ENCODE results near the gene TMPRSS13.
"Not testable (repeated sequence)": the region's sequence is repeated elsewhere in the genome, so short reads cannot be mapped to it uniquely, and the experiment has no call there.

The TMPRSS13 gene

DNA sequence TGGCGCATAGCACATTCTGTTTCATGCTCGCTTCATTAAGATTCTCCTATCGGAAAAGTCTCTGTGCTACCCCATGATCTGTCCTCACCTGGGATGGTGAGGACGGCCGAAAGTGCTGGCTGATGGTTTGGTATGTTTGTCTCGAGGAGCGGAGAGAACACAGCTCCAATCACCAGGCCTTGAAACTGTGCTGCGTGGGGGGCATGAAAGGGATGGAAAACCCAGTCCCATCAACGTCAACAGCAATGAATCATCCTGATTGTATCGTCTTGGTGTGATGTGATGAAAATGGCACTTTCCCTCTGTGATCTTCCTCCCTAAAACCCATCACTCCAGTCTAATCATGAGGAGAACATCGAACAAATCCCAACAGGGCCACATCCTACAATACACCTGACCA lies 61.1 kb downstream of the TMPRSS13 start (continued):
- TF ChIP-seq ZNF391 (tag by site-specific recombination; IDR thresholded peaks at IDR 0.05; ENCODE audit: borderline replicate concordance, low read depth), result no peak
- no peak for TF ChIP-seq ZNF777 (tag by site-specific recombination; IDR thresholded peaks at IDR 0.05; ENCODE audit: borderline replicate concordance)
- no peak for TF ChIP-seq ZNF670 (tag by site-specific recombination; IDR thresholded peaks at IDR 0.05; ENCODE audit: low read depth)
- no peak for TF ChIP-seq HOXC10 (CRISPR knock-in tag; IDR thresholded peaks at IDR 0.05)
- no peak for TF ChIP-seq ZNF416 (tag by site-specific recombination; IDR thresholded peaks at IDR 0.05)
- no peak for TF ChIP-seq ZNF292 (tag by site-specific recombination; IDR thresholded peaks at IDR 0.05; ENCODE audit: borderline replicate concordance, low read depth)
- no peak for TF ChIP-seq ZNF214 (tag by site-specific recombination; IDR thresholded peaks at IDR 0.05; ENCODE audit: borderline replicate concordance)
- no peak for TF ChIP-seq ZSCAN23 (tag by site-specific recombination; IDR thresholded peaks at IDR 0.05)
- no peak for TF ChIP-seq ZNF501 (tag by site-specific recombination; IDR thresholded peaks at IDR 0.05)
- no peak for TF ChIP-seq ZBTB49 (tag by site-specific recombination; IDR thresholded peaks at IDR 0.05; ENCODE audit: low read depth)
- TF ChIP-seq ZNF133 (tag by site-specific recombination; IDR thresholded peaks at IDR 0.05), result no peak

DNA sequence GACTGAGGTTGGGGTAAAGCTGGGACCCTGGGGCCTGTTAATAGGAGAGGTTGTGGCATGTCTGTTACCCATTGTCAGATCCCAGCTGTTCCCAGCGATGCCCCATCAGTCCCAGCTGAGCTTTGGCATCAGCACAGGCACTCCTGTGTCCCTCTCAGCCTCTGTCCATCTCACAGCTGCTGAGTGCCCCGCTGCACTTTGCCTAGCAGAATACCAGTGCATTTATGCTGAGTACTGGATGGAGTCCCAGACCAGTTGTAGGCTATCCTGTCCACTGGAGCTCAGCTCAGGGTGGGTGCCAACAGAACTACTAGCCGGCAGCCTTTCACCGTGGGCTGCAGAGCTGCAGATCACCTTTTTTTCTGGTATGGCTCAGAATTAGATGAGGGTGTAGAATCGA lies 62.7 kb downstream of the TMPRSS13 start:
- no peaks in the 10 kb centered on the region for H3K9me3 ChIP-seq (ENCODE audit: control insufficient read depth, insufficient read depth, low read depth, low read length)
- POLR2A ChIA-PET, result no interaction called here
- CTCF ChIA-PET, result interaction anchor here (1.2 kb wide), 1 partner anchor 22 kb away, joined by 4 read pairs; no protein-coding TSS in a partner anchor

DNA sequence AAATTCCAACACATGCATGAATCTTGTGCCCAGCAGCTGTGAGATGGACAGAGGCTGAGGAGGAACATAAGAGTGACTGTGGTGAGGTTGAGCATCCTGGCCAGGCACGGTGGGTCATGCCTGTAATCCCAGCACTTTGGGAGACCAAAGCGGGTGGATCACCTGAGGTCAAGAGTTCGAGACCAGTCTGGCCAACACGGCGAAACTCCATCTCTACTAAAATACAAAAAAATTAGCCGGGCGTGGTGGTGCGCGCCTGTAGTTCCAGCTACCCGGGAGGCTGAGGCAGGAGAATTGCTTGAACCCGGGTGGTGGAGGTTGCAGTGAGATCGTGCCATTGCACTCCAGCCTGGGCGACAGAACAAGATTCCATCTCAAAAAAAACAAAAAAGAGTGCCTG lies 63.7 kb downstream of the TMPRSS13 start:
- H3K4me3 ChIP-seq (ENCODE audit: low read depth, low read length); POLR2A ChIA-PET; H3K36me3 ChIP-seq (ENCODE audit: control insufficient read depth in 2 of 2, insufficient read depth in 1 of 2, low read length in 2 of 2); H3K27ac ChIP-seq (ENCODE audit: extremely low read depth, low read depth, low read length); H3K4me1 ChIP-seq (ENCODE audit: control insufficient read depth, insufficient read depth, low read length); H3K9me3 ChIP-seq (ENCODE audit: control insufficient read depth, insufficient read depth, low read depth, low read length): not testable (repeated sequence)
- CTCF ChIA-PET, result interaction anchor here (0.6 to 1.2 kb wide), 4 partner anchors 21 to 430 kb away, joined by 3 to 5 read pairs (median 4); no protein-coding TSS in a partner anchor

More for the DNA sequence above, 62.7 kb downstream of the TMPRSS13 start:
- peaks cover 3% of the 10 kb centered on the region for H3K4me1 ChIP-seq (ENCODE audit: control insufficient read depth, insufficient read depth, low read length)
- H3K27ac ChIP-seq (ENCODE audit: extremely low read depth, low read depth, low read length), result no peak overlapping the region
- no peak overlapping the region for H3K4me3 ChIP-seq (ENCODE audit: low read depth, low read length)
- no peaks in the 10 kb centered on the region for H3K36me3 ChIP-seq (ENCODE audit: control insufficient read depth in 2 of 2, insufficient read depth in 1 of 2, low read length in 2 of 2)
- no peak for TF ChIP-seq ZNF530 (tag by site-specific recombination; IDR thresholded peaks at IDR 0.05; ENCODE audit: low read depth)
- TF ChIP-seq ZNF324 (tag by site-specific recombination; IDR thresholded peaks at IDR 0.05), result no peak
- no peak for TF ChIP-seq ZNF19 (tag by site-specific recombination; IDR thresholded peaks at IDR 0.05; ENCODE audit: low read depth)
- no peak for TF ChIP-seq ZNF335 (tag by site-specific recombination; conservative IDR thresholded peaks at IDR 0.05)
- TF ChIP-seq, protein P1, sequence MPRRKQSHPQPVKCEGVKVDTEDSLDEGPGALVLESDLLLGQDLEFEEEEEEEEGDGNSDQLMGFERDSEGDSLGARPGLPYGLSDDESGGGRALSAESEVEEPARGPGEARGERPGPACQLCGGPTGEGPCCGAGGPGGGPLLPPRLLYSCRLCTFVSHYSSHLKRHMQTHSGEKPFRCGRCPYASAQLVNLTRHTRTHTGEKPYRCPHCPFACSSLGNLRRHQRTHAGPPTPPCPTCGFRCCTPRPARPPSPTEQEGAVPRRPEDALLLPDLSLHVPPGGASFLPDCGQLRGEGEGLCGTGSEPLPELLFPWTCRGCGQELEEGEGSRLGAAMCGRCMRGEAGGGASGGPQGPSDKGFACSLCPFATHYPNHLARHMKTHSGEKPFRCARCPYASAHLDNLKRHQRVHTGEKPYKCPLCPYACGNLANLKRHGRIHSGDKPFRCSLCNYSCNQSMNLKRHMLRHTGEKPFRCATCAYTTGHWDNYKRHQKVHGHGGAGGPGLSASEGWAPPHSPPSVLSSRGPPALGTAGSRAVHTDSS (tag by site-specific recombination; IDR thresholded peaks at IDR 0.05), result no peak
- TF ChIP-seq ZNF302 (tag by site-specific recombination; IDR thresholded peaks at IDR 0.05; ENCODE audit: low read depth), result no peak
- no peak for TF ChIP-seq YY1 (tag by site-specific recombination; IDR thresholded peaks at IDR 0.05)
- TF ChIP-seq KLF16 (tag by site-specific recombination; IDR thresholded peaks at IDR 0.05), result no peak
- TF ChIP-seq ZNF311 (tag by site-specific recombination; IDR thresholded peaks at IDR 0.05; ENCODE audit: borderline replicate concordance), result no peak
- no peak for TF ChIP-seq ZNF37A (tag by site-specific recombination; IDR thresholded peaks at IDR 0.05)
- TF ChIP-seq ZNF266 (tag by site-specific recombination; IDR thresholded peaks at IDR 0.05; ENCODE audit: low read depth), result no peak
- TF ChIP-seq ZEB2 (tag by site-specific recombination; IDR thresholded peaks at IDR 0.05), result no peak
- TF ChIP-seq ZNF670 (tag by site-specific recombination; IDR thresholded peaks at IDR 0.05; ENCODE audit: low read depth), result no peak
- TF ChIP-seq, protein P2, sequence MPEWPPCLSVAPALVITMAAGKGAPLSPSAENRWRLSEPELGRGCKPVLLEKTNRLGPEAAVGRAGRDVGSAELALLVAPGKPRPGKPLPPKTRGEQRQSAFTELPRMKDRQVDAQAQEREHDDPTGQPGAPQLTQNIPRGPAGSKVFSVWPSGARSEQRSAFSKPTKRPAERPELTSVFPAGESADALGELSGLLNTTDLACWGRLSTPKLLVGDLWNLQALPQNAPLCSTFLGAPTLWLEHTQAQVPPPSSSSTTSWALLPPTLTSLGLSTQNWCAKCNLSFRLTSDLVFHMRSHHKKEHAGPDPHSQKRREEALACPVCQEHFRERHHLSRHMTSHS (tag by site-specific recombination; IDR thresholded peaks at IDR 0.05), result no peak
- TF ChIP-seq ZBTB44 (tag by site-specific recombination; IDR thresholded peaks at IDR 0.05), result no peak

All from HEK293 (cell line).